Right lobe of liver (tissue), 4 donors: Measurements from ENCODE around the gene IL25.

ENCODE experiments used
- CTCF ChIP-seq, 4 donors: fragments of 200-600 bp in 3 of 4; fragments of 450-650 bp in 1 of 4; IDR thresholded peaks; one replicate each; pipeline versions ENCODE4 v1.5.1 to v1.8.0; 2016 to 2022; ENCODE audit warnings: antibody characterized with exemption in 4 of 4, mild to moderate bottlenecking in 2 of 4
- POLR2A ChIP-seq: fragments of 450-650 bp; IDR thresholded peaks from one replicate; pipeline ENCODE4 v1.6.1; 2017; ENCODE audit warnings: antibody characterized with exemption, mild to moderate bottlenecking
- donor health status: DM: no; HTN: no; CAD: no.
- donor health status: DM: no; HTN: no; CAD: no.
- donor health status: DM: no; HTN: yes; CAD: no.

- TF ChIP-seq CTCF (IDR thresholded peaks at IDR 0.05) (no peak), POLR2A (no peak)
Measured at GRCh38 chr14:23378612-23379220, 6.1 kb downstream of the IL25 start.
